HepG2 (cell line): ENCODE results near the gene ATE1. TPM values are rescaled to one million over a fixed set of nuclear protein-coding genes. Genes with fewer than 3 reads are reported as not detected.

Experiments
- ATAC-seq: fragments of 200-7000 bp; cut with Tn5 transposase; 3 replicates; pipeline ENCODE4 v1.9.1; 2020; ENCODE audit warnings: mild to moderate bottlenecking, moderate library complexity
- BruUV-seq: library from RNA; stranded (reverse); fragments of 400-500 nt; replicated peaks from 2 replicates; lab custom pipeline; 2021; lab: Mats Ljungman, UMichigan
- CTCF ChIA-PET: fragments of 300-600 bp; formaldehyde crosslinking; extraction: SDS; loops from one replicate; lab custom pipeline; 2021; ENCODE audit warnings: low total read pairs, inconsistent platforms, low intra/inter-chr PET ratio; lab: Yijun Ruan, JAX
- POLR2A ChIA-PET: fragments of 350-600 bp; sonication (Branson Sonifier 250); formaldehyde crosslinking; loops from one replicate; lab custom pipeline; 2020; ENCODE audit warnings: antibody characterized with exemption, inconsistent platforms; lab: Yijun Ruan, JAX
- DNase-seq: peaks from one replicate; pipeline ENCODE4 v3.0.0-alpha.2; 2015; ENCODE audit warnings: low spot score
- FAIRE-seq: peaks from 3 replicates; lab custom pipeline; 2011; peaks lifted over from hg19 to GRCh38; lab: Jason Lieb, UNC
- H2AFZ ChIP-seq: one replicate; pipeline ENCODE4 v1.6.1; 2011; ENCODE audit warnings: low read length, inconsistent platforms
- H3K27ac ChIP-seq: fragments of 300-600 bp; 3 replicates; pipeline ENCODE4 v1.8.0; 2011; ENCODE audit warnings: mixed run types, mild to moderate bottlenecking, mixed read lengths, low read length, inconsistent platforms; ENCODE audit not compliant: insufficient read depth; ENCODE audit errors: extremely low read length
- H3K27me3 ChIP-seq, 2 experiments: fragments of 200-600 bp in 1 of 2; 2 replicates in 1 of 2; 3 replicates in 1 of 2; pipeline versions ENCODE4 v1.6.0 to v1.8.0; 2011; ENCODE audit warnings: low read length in 2 of 2, mild to moderate bottlenecking in 2 of 2, moderate library complexity in 2 of 2, inconsistent platforms in 1 of 2; ENCODE audit not compliant: insufficient read depth in 2 of 2, control insufficient read depth in 1 of 2
- H3K36me3 ChIP-seq, 2 experiments: fragments of 200-600 bp in 1 of 2; replicated peaks in 1 of 2; 2 replicates in 1 of 2; 3 replicates in 1 of 2; pipeline versions ENCODE4 v1.5.1 to v1.8.0; 2011; ENCODE audit warnings: low read length in 2 of 2, inconsistent platforms in 1 of 2; ENCODE audit not compliant: insufficient read depth in 2 of 2, control insufficient read depth in 1 of 2
- H3K4me1 ChIP-seq: 2 replicates; pipeline ENCODE4 v1.5.1; 2012; ENCODE audit warnings: low read length, inconsistent platforms; ENCODE audit not compliant: insufficient read depth
- H3K4me2 ChIP-seq: 2 replicates; pipeline ENCODE4 v1.6.0; 2011; ENCODE audit warnings: low read depth, low read length, inconsistent platforms
- H3K4me3 ChIP-seq, 3 experiments: fragments of 200-600 bp in 1 of 3; sonication (generic), shearing (Covaris generic) in 1 of 3; replicated peaks in 1 of 3; 2 replicates each; pipeline ENCODE4 v1.5.1; 2011 to 2016; ENCODE audit warnings: low read length in 3 of 3, inconsistent platforms in 2 of 3, low read depth in 2 of 3, mild to moderate bottlenecking in 2 of 3, control low read depth in 1 of 3, mixed read lengths in 1 of 3; ENCODE audit not compliant: insufficient read depth in 1 of 3
- H3K79me2 ChIP-seq: one replicate; pipeline ENCODE4 v1.6.1; 2011; ENCODE audit warnings: low read length, inconsistent platforms; ENCODE audit not compliant: insufficient read depth
- H3K9ac ChIP-seq: 2 replicates; pipeline ENCODE4 v1.6.0; 2011; ENCODE audit warnings: mild to moderate bottlenecking, low read depth, low read length, inconsistent platforms; ENCODE audit not compliant: insufficient read depth
- H3K9me3 ChIP-seq: 2 replicates; pipeline ENCODE4 v1.5.1; 2012; ENCODE audit warnings: mild to moderate bottlenecking, low read length
- H4K20me1 ChIP-seq: 2 replicates; pipeline ENCODE4 v1.6.0; 2011; ENCODE audit warnings: inconsistent platforms, mild to moderate bottlenecking, low read length, moderate library complexity; ENCODE audit not compliant: insufficient read depth
- BCL3 ChIP-seq: sonication (generic); formaldehyde crosslinking; IDR thresholded peaks from 2 replicates; pipeline ENCODE4 v1.5.1; 2020; ENCODE audit warnings: mild to moderate bottlenecking, missing genetic modification reagents, moderate library complexity
- CTCF ChIP-seq: sonication (generic); formaldehyde crosslinking; IDR thresholded peaks from 2 replicates; pipeline ENCODE4 v1.5.0; 2020; ENCODE audit warnings: mild to moderate bottlenecking, missing genetic modification reagents, moderate library complexity
- HNF1B ChIP-seq: sonication (generic); formaldehyde crosslinking; IDR thresholded peaks from 2 replicates; pipeline ENCODE4 v1.5.1; 2020; ENCODE audit warnings: mild to moderate bottlenecking, moderate library complexity, missing genetic modification reagents
- MTF2 ChIP-seq: sonication (generic); formaldehyde crosslinking; IDR thresholded peaks from 2 replicates; pipeline ENCODE4 v1.5.0; 2020; ENCODE audit warnings: missing genetic modification reagents, borderline replicate concordance
- MXD4 ChIP-seq: IDR thresholded peaks from 2 replicates; pipeline ENCODE4 v1.6.1; 2016; ENCODE audit warnings: mild to moderate bottlenecking, missing biosample characterization, missing genetic modification reagents
- RFXANK ChIP-seq: IDR thresholded peaks from 2 replicates; pipeline ENCODE4 v1.6.1; 2016
- SOX5 ChIP-seq: IDR thresholded peaks from 2 replicates; pipeline ENCODE4 v1.6.1; 2016; ENCODE audit warnings: borderline replicate concordance
- STAG1 ChIP-seq: sonication (generic); formaldehyde crosslinking; IDR thresholded peaks from 2 replicates; pipeline ENCODE4 v1.4.0; 2020; ENCODE audit warnings: missing genetic modification reagents
- TBP ChIP-seq: sonication (generic); formaldehyde crosslinking; IDR thresholded peaks from 2 replicates; pipeline ENCODE4 v1.5.0; 2020; ENCODE audit warnings: missing genetic modification reagents
- TFAP4 ChIP-seq: sonication (generic); IDR thresholded peaks from 2 replicates; pipeline ENCODE4 v1.6.1; 2016; ENCODE audit warnings: low read depth, borderline replicate concordance
- ZNF382 ChIP-seq: sonication (generic); formaldehyde crosslinking; IDR thresholded peaks from 2 replicates; pipeline ENCODE4 v1.5.0; 2020; ENCODE audit warnings: missing genetic modification reagents, mild to moderate bottlenecking, borderline replicate concordance
- ZNF768 ChIP-seq: sonication (generic); formaldehyde crosslinking; IDR thresholded peaks from 2 replicates; pipeline ENCODE4 v1.4.0; 2020; ENCODE audit warnings: missing genetic modification reagents
- ZZZ3 ChIP-seq: sonication (generic); formaldehyde crosslinking; IDR thresholded peaks from 2 replicates; pipeline ENCODE4 v1.4.0; 2020; ENCODE audit warnings: missing genetic modification reagents, mild to moderate bottlenecking, borderline replicate concordance
- WGBS: methylation state at CpG from one replicate; pipeline ENCODE4 v1.1.6; 2017; ENCODE audit warnings: low lambda C conversion rate; 5-methylcytosine and 5-hydroxymethylcytosine counted together
- in situ Hi-C: cut with HindIII; loops from 2 replicates; pipeline ENCODE4 v1.10.0; 2017; ENCODE audit warnings: low pct_unique_long_range_greater_than_20kb; ENCODE audit not compliant: extremely low pct_ligation_motif_present
- intact Hi-C: fragments of 100-400 bp; cut with micrococcal nuclease; formaldehyde crosslinking; loops from one replicate; pipeline ENCODE4 v1.10.0; 2022; ENCODE audit not compliant: unreplicated experiment
- polyA plus RNA-seq, 8 experiments: library from polyadenylated mRNA; depleted of rRNA in 3 of 8; stranded (reverse) in 7 of 8; unstranded in 1 of 8; fragments of >200 nt; fragmentation: Illumina TruSeq in 4 of 8; extraction: Trizol in 4 of 8; gene quantifications; 2 replicates each; pipeline versions ENCODE4 v1.2.1 to v1.2.3, GENCODE V29; 2011 to 2016; ENCODE audit warnings: low read depth in 4 of 8, missing spikeins in 1 of 8, mixed read lengths in 1 of 8; ENCODE audit not compliant: insufficient read depth in 1 of 8
- total RNA-seq, 5 experiments: library from RNA; depleted of rRNA; stranded (reverse); fragments of >200 nt; fragmentation: Illumina TruSeq; extraction: Trizol; gene quantifications; 2 replicates each; pipeline ENCODE4 v1.2.3, GENCODE V29; 2016; ENCODE audit warnings: low read depth in 1 of 5

Gene ATE1
- total and polyA plus RNA-seq, 2 of the 13 experiments (the other 11 are each of a cell fraction or from before 2014, with no cell fraction given): 17.5 to 42.2 TPM

- CTCF ChIA-PET: no interaction called here
- Histone ChIP-seq H4K20me1 (no peaks in the 10 kb centered on the region), H3K4me3 (no peak overlapping the region)
- ATAC-seq: no peak
- intact Hi-C loops: no loop called here
- WGBS: 76% methylated on average over 7 of the region's 7 CpGs
- no peak for TF ChIP-seq MXD4 (CRISPR knock-in tag)
- no peak for TF ChIP-seq TBP (CRISPR knock-in tag)
- no peak for TF ChIP-seq BCL3
- no peak for TF ChIP-seq MTF2 (CRISPR knock-in tag)
- TF ChIP-seq ZNF382 (CRISPR knock-in tag): no peak
- TF ChIP-seq SOX5 (CRISPR knock-in tag): no peak
- no peak for TF ChIP-seq RFXANK (CRISPR knock-in tag)
- no peak for TF ChIP-seq ZZZ3
- TF ChIP-seq, all 625 proteins: peak for 0
- no peaks in the 10 kb centered on the region for H3K9me3 ChIP-seq
- H3K4me1 ChIP-seq: peaks cover 38% of the 10 kb centered on the region
- no peak overlapping the region for H2AFZ ChIP-seq
- no TSS peak for BruUV-seq
- DNase-seq (no peak), FAIRE-seq (no peak)
- H3K4me2 ChIP-seq: no peak overlapping the region
- H3K9ac ChIP-seq: no peak overlapping the region
- no peaks in the 10 kb centered on the region for H3K79me2 ChIP-seq
- H3K27me3 ChIP-seq: no peaks in the 10 kb centered on the region
- no peak overlapping the region for H3K27ac ChIP-seq
- in situ Hi-C loops: no loop called here
- POLR2A ChIA-PET: no interaction called here
- H3K36me3 ChIP-seq: no peaks in the 10 kb centered on the region
Measured at GRCh38 chr10:121698336-121698735, 229.5 kb downstream of the ATE1 start.

- no TSS peak for BruUV-seq
- intact Hi-C loops: no loop called here
- ChIA-PET POLR2A (no interaction called here), CTCF (no interaction called here)
- Histone ChIP-seq H3K9me3 (no peaks in the 10 kb centered on the region), H3K4me3 (no peak overlapping the region), H3K4me2 (no peak overlapping the region), H2AFZ (no peak overlapping the region), H3K27ac (no peak overlapping the region), H3K9ac (no peak overlapping the region), H4K20me1 (no peaks in the 10 kb centered on the region), H3K79me2 (no peaks in the 10 kb centered on the region), H3K27me3 (no peaks in the 10 kb centered on the region), H3K36me3 (no peaks in the 10 kb centered on the region), H3K4me1 (peaks cover 25% of the 10 kb centered on the region)
- peak; percentile 18 for DNase-seq
- 82% methylated on average over 3 of the region's 3 CpGs for WGBS
- ATAC-seq: peak; percentile 69
- no peak for TF ChIP-seq TFAP4
- peak; percentile 30; the same call in 1 of the 2 replicates for TF ChIP-seq STAG1 (CRISPR knock-in tag)
- no peak for TF ChIP-seq HNF1B
- TF ChIP-seq ZNF768 (CRISPR knock-in tag): peak; percentile 47; the same call in 1 of the 2 replicates
- peak; percentile 45 for TF ChIP-seq CTCF
- in situ Hi-C loops: no loop called here
- FAIRE-seq: peak; percentile 42
Measured at GRCh38 chr10:121696854-121697253, 231.0 kb downstream of the ATE1 start.
